Measurements from ENCODE around the gene FKBP11.

Gene FKBP11

GRCh38 chr12:48890657-48891418, 34.5 kb downstream of the FKBP11 start (continued):
- TF ChIP-seq ZNF133 (tag by site-specific recombination; IDR thresholded peaks at IDR 0.05) (no peak), ZSCAN30 (tag by site-specific recombination; IDR thresholded peaks at IDR 0.05) (peak; percentile 36; the same call in 1 of the 2 replicates), ZNF202 (tag by site-specific recombination; IDR thresholded peaks at IDR 0.05; ENCODE audit: borderline replicate concordance) (no peak), YY2 (tag by site-specific recombination; IDR thresholded peaks at IDR 0.05) (no peak), ZNF513 (tag by site-specific recombination; IDR thresholded peaks at IDR 0.05) (no peak), KLF10 (tag by site-specific recombination; IDR thresholded peaks at IDR 0.05) (no peak; the same call in 1 of the 2 replicates)

- TF ChIP-seq ZNF792 (tag by site-specific recombination; IDR thresholded peaks at IDR 0.05) (no peak), ZBTB11 (tag by site-specific recombination; conservative IDR thresholded peaks at IDR 0.05; ENCODE audit: low read depth) (no peak), GLI4 (tag by site-specific recombination; IDR thresholded peaks at IDR 0.05) (no peak), ZNF654 (tag by site-specific recombination; IDR thresholded peaks at IDR 0.05; ENCODE audit: low read depth) (no peak), ZNF488 (tag by site-specific recombination; IDR thresholded peaks at IDR 0.05) (no peak), ZNF423 (tag by site-specific recombination; IDR thresholded peaks at IDR 0.05) (no peak), ZFP41 (tag by site-specific recombination; IDR thresholded peaks at IDR 0.05; ENCODE audit: borderline replicate concordance) (no peak), ZNF561 (tag by site-specific recombination; IDR thresholded peaks at IDR 0.05; ENCODE audit: borderline replicate concordance) (no peak)
- Histone ChIP-seq H3K36me3 (ENCODE audit: control insufficient read depth in 2 of 2, insufficient read depth in 1 of 2, low read length in 2 of 2) (no peaks in the 10 kb centered on the region), H3K4me3 (ENCODE audit: low read depth, low read length) (no peak overlapping the region), H3K4me1 (ENCODE audit: control insufficient read depth, insufficient read depth, low read length) (no peaks in the 10 kb centered on the region), H3K27ac (ENCODE audit: extremely low read depth, low read depth, low read length) (no peak overlapping the region), H3K9me3 (ENCODE audit: control insufficient read depth, insufficient read depth, low read depth, low read length) (no peaks in the 10 kb centered on the region)
- ChIA-PET POLR2A (interaction anchor here (0.5 to 3.7 kb wide), 4 partner anchors 24 to 144 kb away, joined by 3 to 48 read pairs (median 8); partner anchors contain the start of genes DDX23 and RND1), CTCF (interaction anchor here (0.5 to 4.4 kb wide), 20 partner anchors 10 to 808 kb away, joined by 3 to 301 read pairs (median 6); partner anchors contain the start of genes DDX23, RND1 and WNT1)
Measured at GRCh38 chr12:48889679-48890078, 35.6 kb downstream of the FKBP11 start.

- ChIA-PET POLR2A (interaction anchor here (0.7 to 3.4 kb wide), 5 partner anchors 18 to 1569 kb away, joined by 3 to 24 read pairs (median 5); partner anchors contain the start of genes DDX23, RND1 and TUBA1B), CTCF (interaction anchor here (0.5 to 8.3 kb wide), 12 partner anchors 7 to 113 kb away, joined by 3 to 64 read pairs (median 3); partner anchors contain the start of gene DDX23)
- H3K9me3 ChIP-seq (ENCODE audit: control insufficient read depth, insufficient read depth, low read depth, low read length) = no peaks in the 10 kb centered on the region
- no peaks in the 10 kb centered on the region for H3K36me3 ChIP-seq (ENCODE audit: control insufficient read depth in 2 of 2, insufficient read depth in 1 of 2, low read length in 2 of 2)
- peaks cover 20% of the 10 kb centered on the region for H3K4me1 ChIP-seq (ENCODE audit: control insufficient read depth, insufficient read depth, low read length)
- H3K4me3 ChIP-seq (ENCODE audit: low read depth, low read length) = no peak overlapping the region
- peak overlapping the region; percentile 46; the same call in 1 of the 2 replicates for H3K27ac ChIP-seq (ENCODE audit: extremely low read depth, low read depth, low read length)
- TF ChIP-seq SCRT2 (tag by site-specific recombination; IDR thresholded peaks at IDR 0.05) = peak; percentile 19; the same call in 1 of the 2 replicates
- TF ChIP-seq ZNF398 (tag by site-specific recombination; IDR thresholded peaks at IDR 0.05) = no peak
- TF ChIP-seq ZNF23 (tag by site-specific recombination; IDR thresholded peaks at IDR 0.05; ENCODE audit: borderline replicate concordance) = no peak
- peak; percentile 41; the same call in 1 of the 2 replicates for TF ChIP-seq ZNF335 (tag by site-specific recombination; conservative IDR thresholded peaks at IDR 0.05)
- no peak for TF ChIP-seq ZBTB6 (tag by site-specific recombination; IDR thresholded peaks at IDR 0.05)
Measured at GRCh38 chr12:48883305-48884161, 41.8 kb downstream of the FKBP11 start.

Data from HEK293 (cell line).